Keratinocyte (primary cell): ENCODE results near the gene PDCD7. TPM values are rescaled to one million over a fixed set of nuclear protein-coding genes. Genes with fewer than 3 reads are reported as not detected.

Source experiments
- DNase-seq: peaks from one replicate; pipeline ENCODE4 v3.0.0-alpha.2; 2011; ENCODE audit warnings: low read depth, missing footprints, low spot score
- FAIRE-seq: peaks from 2 replicates; lab custom pipeline; 2011; peaks lifted over from hg19 to GRCh38; lab: Jason Lieb, UNC
- H2AFZ ChIP-seq: 2 replicates; pipeline ENCODE4 v1.6.0; 2012; ENCODE audit warnings: low read length, control low read depth, inconsistent platforms; ENCODE audit not compliant: control insufficient read depth
- H3K27ac ChIP-seq: 2 replicates; pipeline ENCODE4 v1.5.1; 2011; ENCODE audit warnings: low read length; ENCODE audit not compliant: control insufficient read depth, insufficient read depth
- H3K27me3 ChIP-seq: 3 replicates; pipeline ENCODE4 v1.6.0; 2011; ENCODE audit warnings: low read length; ENCODE audit not compliant: control insufficient read depth, insufficient read depth; ENCODE audit errors: extremely low read depth
- H3K36me3 ChIP-seq, 2 experiments: 2 replicates in 1 of 2; 3 replicates in 1 of 2; pipeline ENCODE4 v1.5.1; 2011; ENCODE audit warnings: low read length in 2 of 2, mild to moderate bottlenecking in 1 of 2; ENCODE audit not compliant: control insufficient read depth in 2 of 2, insufficient read depth in 2 of 2; ENCODE audit errors: extremely low read depth in 1 of 2
- H3K4me1 ChIP-seq: 3 replicates; pipeline ENCODE4 v1.5.1; 2011; ENCODE audit warnings: low read length; ENCODE audit not compliant: control insufficient read depth, insufficient read depth; ENCODE audit errors: extremely low read depth
- H3K4me2 ChIP-seq: 3 replicates; pipeline ENCODE4 v1.6.0; 2011; ENCODE audit warnings: low read depth, low read length; ENCODE audit not compliant: control insufficient read depth, insufficient read depth; ENCODE audit errors: extremely low read depth
- H3K4me3 ChIP-seq, 3 experiments: fragments of 200-600 bp in 1 of 3; sonication (generic) in 1 of 3; 2 replicates in 2 of 3; 3 replicates in 1 of 3; pipeline ENCODE4 v1.5.1; 2011 to 2016; ENCODE audit warnings: low read length in 3 of 3, mild to moderate bottlenecking in 3 of 3, control low read depth in 2 of 3, inconsistent platforms in 1 of 3, low read depth in 1 of 3, mixed read lengths in 1 of 3, mixed run types in 1 of 3, moderate library complexity in 1 of 3; ENCODE audit not compliant: control insufficient read depth in 2 of 3, insufficient read depth in 2 of 3; ENCODE audit errors: extremely low read depth in 1 of 3
- H3K79me2 ChIP-seq: 2 replicates; pipeline ENCODE4 v1.6.0; 2012; ENCODE audit warnings: low read length; ENCODE audit not compliant: control insufficient read depth, insufficient read depth
- H3K9ac ChIP-seq: 3 replicates; pipeline ENCODE4 v1.6.0; 2011; ENCODE audit warnings: low read length; ENCODE audit not compliant: control insufficient read depth, insufficient read depth; ENCODE audit errors: extremely low read depth
- H3K9me1 ChIP-seq: 3 replicates; pipeline ENCODE4 v1.6.0; 2011; ENCODE audit warnings: low read length; ENCODE audit not compliant: control insufficient read depth, insufficient read depth; ENCODE audit errors: extremely low read depth
- H3K9me3 ChIP-seq: 2 replicates; pipeline ENCODE4 v1.5.1; 2012; ENCODE audit warnings: low read depth, low read length; ENCODE audit not compliant: control insufficient read depth
- H4K20me1 ChIP-seq: 3 replicates; pipeline ENCODE4 v1.6.0; 2011; ENCODE audit warnings: low read length; ENCODE audit not compliant: control insufficient read depth, insufficient read depth; ENCODE audit errors: extremely low read depth
- EZH2 ChIP-seq: IDR thresholded peaks from one replicate; pipeline ENCODE4 v1.6.1; 2012; ENCODE audit warnings: inconsistent platforms, mild to moderate bottlenecking, low read length, moderate library complexity
- dilution Hi-C: fragments of 300-500 bp; cut with MboI; formaldehyde crosslinking; loops from one replicate; pipeline ENCODE4 v1.7.0; 2020; ENCODE audit warnings: low sequenced_read_pairs; ENCODE audit not compliant: extremely low pct_ligation_motif_present
- polyA plus RNA-seq, 5 experiments: library from polyadenylated mRNA; depleted of rRNA in 3 of 5; stranded (reverse) in 3 of 5; stranded (forward) in 1 of 5; unstranded in 1 of 5; fragments of >200 nt; gene quantifications; 1 replicate in 1 of 5; 2 replicates in 3 of 5; 3 replicates in 1 of 5; pipeline versions ENCODE4 v1.2.1 to v1.2.3, GENCODE V29; 2011 to 2012; ENCODE audit warnings: missing spikeins in 2 of 5, low read depth in 1 of 5, low replicate concordance in 1 of 5
- TF ChIP-seq, protein P1 (sequence below), 3 experiments: IDR thresholded peaks in 1 of 3; conservative IDR thresholded peaks in 1 of 3; optimal IDR thresholded peaks in 1 of 3; 2 replicates in 2 of 3; 3 replicates in 1 of 3; pipeline versions ENCODE3 to v1.5.1; 2011; ENCODE audit warnings: low read length in 3 of 3, mild to moderate bottlenecking in 3 of 3, moderate library complexity in 2 of 3, control low read depth in 1 of 3, inconsistent platforms in 1 of 3; ENCODE audit not compliant: insufficient read depth in 2 of 3; ENCODE audit errors: extremely low read depth in 1 of 3

PDCD7 gene
- polyA plus RNA-seq, 1 donor (not counting 4 experiments of a cell fraction or from before 2014, with no cell fraction given): 17.2 TPM

DNA sequence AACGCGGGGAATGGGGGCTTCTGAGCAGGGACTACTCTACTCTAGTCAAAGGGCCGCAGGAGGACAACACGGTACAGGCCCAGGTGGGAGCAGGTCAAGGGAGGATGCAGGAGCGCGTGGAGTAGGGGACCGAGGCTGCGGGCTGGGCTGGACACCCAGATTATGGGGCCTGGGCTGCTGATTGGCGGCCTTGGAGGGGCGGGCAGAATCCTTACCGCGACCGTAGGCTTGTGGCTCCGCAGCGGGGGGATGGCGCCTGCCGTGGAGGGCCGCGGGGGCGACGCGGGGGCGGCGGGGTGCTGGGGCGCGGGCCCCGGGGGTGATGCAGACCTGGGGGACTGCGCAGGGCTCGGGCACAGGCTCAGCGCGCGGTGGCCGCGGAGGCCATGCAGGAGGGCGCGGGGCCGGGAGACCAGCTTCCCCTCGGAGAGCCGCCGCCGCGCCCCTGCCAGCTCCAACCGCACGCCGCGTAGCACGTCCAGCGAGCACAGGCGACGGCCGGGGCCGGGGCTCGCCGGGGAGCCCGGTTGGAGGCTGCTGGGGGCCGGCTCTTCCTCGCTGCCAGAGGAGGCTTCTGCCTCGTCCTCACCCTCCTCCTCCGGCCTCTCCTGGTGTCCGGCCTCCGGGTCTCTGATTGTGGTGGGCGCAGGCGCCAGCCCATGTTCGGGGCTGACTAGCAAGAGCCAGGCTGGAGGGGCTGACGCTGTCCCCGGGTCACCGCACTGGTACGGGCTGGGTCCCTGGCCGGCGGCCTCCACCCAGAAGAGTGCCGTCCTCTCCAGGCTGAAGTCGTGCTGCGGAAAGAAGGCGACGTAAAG is 31.5 kb downstream of the PDCD7 start:
- no peak for FAIRE-seq
- dilution Hi-C loops: no loop called here
- TF ChIP-seq, protein P1, sequence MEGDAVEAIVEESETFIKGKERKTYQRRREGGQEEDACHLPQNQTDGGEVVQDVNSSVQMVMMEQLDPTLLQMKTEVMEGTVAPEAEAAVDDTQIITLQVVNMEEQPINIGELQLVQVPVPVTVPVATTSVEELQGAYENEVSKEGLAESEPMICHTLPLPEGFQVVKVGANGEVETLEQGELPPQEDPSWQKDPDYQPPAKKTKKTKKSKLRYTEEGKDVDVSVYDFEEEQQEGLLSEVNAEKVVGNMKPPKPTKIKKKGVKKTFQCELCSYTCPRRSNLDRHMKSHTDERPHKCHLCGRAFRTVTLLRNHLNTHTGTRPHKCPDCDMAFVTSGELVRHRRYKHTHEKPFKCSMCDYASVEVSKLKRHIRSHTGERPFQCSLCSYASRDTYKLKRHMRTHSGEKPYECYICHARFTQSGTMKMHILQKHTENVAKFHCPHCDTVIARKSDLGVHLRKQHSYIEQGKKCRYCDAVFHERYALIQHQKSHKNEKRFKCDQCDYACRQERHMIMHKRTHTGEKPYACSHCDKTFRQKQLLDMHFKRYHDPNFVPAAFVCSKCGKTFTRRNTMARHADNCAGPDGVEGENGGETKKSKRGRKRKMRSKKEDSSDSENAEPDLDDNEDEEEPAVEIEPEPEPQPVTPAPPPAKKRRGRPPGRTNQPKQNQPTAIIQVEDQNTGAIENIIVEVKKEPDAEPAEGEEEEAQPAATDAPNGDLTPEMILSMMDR (optimal IDR thresholded peaks at IDR 0.05 in 1 of 3, IDR thresholded peaks at IDR 0.05 in 1 of 3, conservative IDR thresholded peaks at IDR 0.05 in 1 of 3; ENCODE audit: extremely low read depth in 1 of 3, insufficient read depth in 2 of 3, low read length in 3 of 3): no peak
- TF ChIP-seq EZH2: no peak
- Histone ChIP-seq H3K4me1 (no peaks in the 10 kb centered on the region), H3K79me2 (no peaks in the 10 kb centered on the region), H3K36me3 (peaks cover 15 to 25% of the 10 kb centered on the region in 2 experiments), H4K20me1 (no peaks in the 10 kb centered on the region), H3K9me1 (no peaks in the 10 kb centered on the region), H2AFZ (no peak overlapping the region), H3K27me3 (no peaks in the 10 kb centered on the region), H3K27ac (no peak overlapping the region), H3K9me3 (no peaks in the 10 kb centered on the region), H3K4me3 (no peak overlapping the region), H3K4me2 (no peak overlapping the region), H3K9ac (no peak overlapping the region)
- DNase-seq: no peak

DNA sequence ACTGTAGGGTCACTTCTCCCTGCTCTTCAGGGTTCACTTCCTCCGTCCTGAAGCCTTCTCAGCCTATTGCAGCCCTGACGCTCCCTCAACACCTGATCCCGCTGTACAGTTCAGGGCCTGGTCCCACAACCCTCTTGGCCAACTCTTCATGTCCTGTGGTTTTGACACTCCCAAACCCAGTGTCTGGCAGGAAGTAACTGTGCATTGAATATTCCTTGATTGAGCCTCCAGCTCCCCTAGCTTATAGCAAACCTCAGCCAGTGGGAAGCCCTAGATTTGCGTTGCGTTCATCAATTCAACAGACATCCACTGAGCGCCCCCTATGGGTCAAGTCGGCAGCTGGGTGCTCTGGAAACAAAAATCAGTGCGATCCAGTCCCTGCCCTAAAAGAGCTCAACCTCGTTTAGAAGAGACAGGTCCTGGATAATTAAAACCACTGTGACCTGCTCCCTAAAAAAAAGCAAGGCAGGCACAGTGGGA is 32.2 kb downstream of the PDCD7 start:
- DNase-seq (no peak), FAIRE-seq (peak; percentile 78)
- no peak overlapping the region for H3K4me3 ChIP-seq
- TF ChIP-seq, protein P1 (optimal IDR thresholded peaks at IDR 0.05 in 1 of 3, IDR thresholded peaks at IDR 0.05 in 1 of 3, conservative IDR thresholded peaks at IDR 0.05 in 1 of 3; ENCODE audit: extremely low read depth in 1 of 3, insufficient read depth in 2 of 3, low read length in 3 of 3): peak; percentile 78 to 91 (median 89)
- TF ChIP-seq EZH2: no peak
- dilution Hi-C loops: no loop called here
- no peaks in the 10 kb centered on the region for H3K79me2 ChIP-seq
- no peak overlapping the region for H3K9ac ChIP-seq
- H3K36me3 ChIP-seq: peaks cover 15 to 25% of the 10 kb centered on the region in 2 experiments
- no peak overlapping the region for H3K27ac ChIP-seq
- no peaks in the 10 kb centered on the region for H3K9me1 ChIP-seq
- no peaks in the 10 kb centered on the region for H3K27me3 ChIP-seq
- H3K4me1 ChIP-seq: no peaks in the 10 kb centered on the region
- H2AFZ ChIP-seq: no peak overlapping the region
- no peaks in the 10 kb centered on the region for H3K9me3 ChIP-seq
- H3K4me2 ChIP-seq: no peak overlapping the region
- no peaks in the 10 kb centered on the region for H4K20me1 ChIP-seq
